ENCODE measurements around the gene RIMS1.
"Not testable (repeated sequence)": the region's sequence is repeated elsewhere in the genome, so short reads cannot be mapped to it uniquely, and the experiment has no call there.

Gene RIMS1

GRCh38 chr6:71977884-71978283, 91.5 kb downstream of the RIMS1 start:
- DNase-seq (ENCODE audit: low read depth): no peak

- no peak for DNase-seq (ENCODE audit: low read depth)
Measured at GRCh38 chr6:71979911-71980310, 93.6 kb downstream of the RIMS1 start.

GRCh38 chr6:71982389-71982788, 96.0 kb downstream of the RIMS1 start:
- no peak for DNase-seq (ENCODE audit: low read depth)

GRCh38 chr6:71983131-71983530, 96.8 kb downstream of the RIMS1 start:
- DNase-seq (ENCODE audit: low read depth): no peak

- DNase-seq (ENCODE audit: low read depth): no peak
Measured at GRCh38 chr6:71994705-71995271, 108.4 kb downstream of the RIMS1 start.

GRCh38 chr6:71997341-71997740, 111.0 kb downstream of the RIMS1 start:
- no peak for DNase-seq (ENCODE audit: low read depth)

GRCh38 chr6:72002415-72002814, 116.1 kb downstream of the RIMS1 start:
- no peak for DNase-seq (ENCODE audit: low read depth)

GRCh38 chr6:72006591-72006990, 120.2 kb downstream of the RIMS1 start:
- DNase-seq (ENCODE audit: low read depth): not testable (repeated sequence)

GRCh38 chr6:72022830-72023229, 136.5 kb downstream of the RIMS1 start:
- DNase-seq (ENCODE audit: low read depth): no peak

GRCh38 chr6:72031471-72031870, 145.1 kb downstream of the RIMS1 start:
- DNase-seq (ENCODE audit: low read depth): peak; percentile 43

- peak; percentile 4 for DNase-seq (ENCODE audit: low read depth)
Measured at GRCh38 chr6:72032086-72032485, 145.7 kb downstream of the RIMS1 start.

GRCh38 chr6:72035486-72035885, 149.1 kb downstream of the RIMS1 start:
- no peak for DNase-seq (ENCODE audit: low read depth)

GRCh38 chr6:72035966-72036365, 149.6 kb downstream of the RIMS1 start:
- DNase-seq (ENCODE audit: low read depth): no peak

GRCh38 chr6:72037006-72037405, 150.7 kb downstream of the RIMS1 start:
- DNase-seq (ENCODE audit: low read depth): no peak

- DNase-seq (ENCODE audit: low read depth): peak; percentile 7
Measured at GRCh38 chr6:72040111-72040510, 153.8 kb downstream of the RIMS1 start.

- no peak for DNase-seq (ENCODE audit: low read depth)
Measured at GRCh38 chr6:72042088-72042487, 155.7 kb downstream of the RIMS1 start.

GRCh38 chr6:72048080-72048479, 161.7 kb downstream of the RIMS1 start:
- no peak for DNase-seq (ENCODE audit: low read depth)

- DNase-seq (ENCODE audit: low read depth): no peak
Measured at GRCh38 chr6:72049376-72049775, 163.0 kb downstream of the RIMS1 start.

GRCh38 chr6:72061286-72061685, 174.9 kb downstream of the RIMS1 start:
- DNase-seq (ENCODE audit: low read depth): no peak

GRCh38 chr6:72064399-72064975, 178.1 kb downstream of the RIMS1 start:
- DNase-seq (ENCODE audit: low read depth): no peak

- DNase-seq (ENCODE audit: low read depth): no peak
Measured at GRCh38 chr6:72078096-72078495, 191.7 kb downstream of the RIMS1 start.

GRCh38 chr6:72080260-72080941, 194.1 kb downstream of the RIMS1 start:
- no peak for DNase-seq (ENCODE audit: low read depth)

- DNase-seq (ENCODE audit: low read depth): no peak
Measured at GRCh38 chr6:72081871-72082270, 195.5 kb downstream of the RIMS1 start.

- no peak for DNase-seq (ENCODE audit: low read depth)
Measured at GRCh38 chr6:72083976-72084375, 197.6 kb downstream of the RIMS1 start.
